Left kidney (tissue), 2 donors: ENCODE measurements around the gene AGTR1. TPM values are rescaled to one million over a fixed set of nuclear protein-coding genes. Genes with fewer than 3 reads are reported as not detected.
"Not testable (repeated sequence)": the region's sequence is repeated elsewhere in the genome, so short reads cannot be mapped to it uniquely, and the experiment has no call there.

Experiments used
- DNase-seq: peaks from one replicate; pipeline ENCODE4 v3.0.0-alpha.2; 2013
- polyA plus RNA-seq: library from polyadenylated mRNA; unstranded; fragments of 120-200 nt; gene quantifications from one replicate; pipeline ENCODE4 v1.2.1, GENCODE V29; 2013; ENCODE audit not compliant: insufficient read length

The AGTR1 gene
- polyA plus RNA-seq, 1 donor: 19.2 TPM

DNA sequence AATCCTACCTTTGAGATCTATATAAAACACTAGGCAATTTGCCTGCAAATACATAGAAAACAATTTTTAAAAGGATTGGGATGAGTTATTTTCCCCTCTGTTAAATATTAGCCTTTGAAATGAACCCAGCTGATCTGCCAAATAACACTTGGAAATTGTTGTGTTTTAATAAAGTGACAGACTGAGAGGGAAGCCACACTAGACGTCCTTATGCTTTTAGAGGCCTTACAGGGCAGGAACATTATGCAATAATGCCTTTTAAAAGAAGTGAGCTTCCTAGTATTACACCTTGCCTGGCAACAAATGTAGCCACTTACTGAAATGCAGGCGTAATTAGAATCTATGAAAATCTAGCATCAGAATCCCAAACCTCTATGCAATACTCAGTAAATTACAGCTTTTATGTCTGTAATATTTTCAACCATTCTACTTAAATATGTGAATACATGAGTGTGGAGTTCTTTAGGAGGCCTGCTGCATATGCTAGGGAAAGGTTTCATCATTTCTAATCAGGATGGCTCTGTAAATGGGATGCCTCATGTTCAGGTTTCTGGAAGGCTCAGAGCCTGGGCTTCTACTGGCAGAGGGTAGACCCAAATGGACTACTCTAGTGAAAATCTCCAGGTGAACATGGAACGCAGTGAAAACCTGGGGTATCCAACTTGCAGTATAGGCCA is 20.3 kb downstream of the AGTR1 start:
- no peak for DNase-seq

DNA sequence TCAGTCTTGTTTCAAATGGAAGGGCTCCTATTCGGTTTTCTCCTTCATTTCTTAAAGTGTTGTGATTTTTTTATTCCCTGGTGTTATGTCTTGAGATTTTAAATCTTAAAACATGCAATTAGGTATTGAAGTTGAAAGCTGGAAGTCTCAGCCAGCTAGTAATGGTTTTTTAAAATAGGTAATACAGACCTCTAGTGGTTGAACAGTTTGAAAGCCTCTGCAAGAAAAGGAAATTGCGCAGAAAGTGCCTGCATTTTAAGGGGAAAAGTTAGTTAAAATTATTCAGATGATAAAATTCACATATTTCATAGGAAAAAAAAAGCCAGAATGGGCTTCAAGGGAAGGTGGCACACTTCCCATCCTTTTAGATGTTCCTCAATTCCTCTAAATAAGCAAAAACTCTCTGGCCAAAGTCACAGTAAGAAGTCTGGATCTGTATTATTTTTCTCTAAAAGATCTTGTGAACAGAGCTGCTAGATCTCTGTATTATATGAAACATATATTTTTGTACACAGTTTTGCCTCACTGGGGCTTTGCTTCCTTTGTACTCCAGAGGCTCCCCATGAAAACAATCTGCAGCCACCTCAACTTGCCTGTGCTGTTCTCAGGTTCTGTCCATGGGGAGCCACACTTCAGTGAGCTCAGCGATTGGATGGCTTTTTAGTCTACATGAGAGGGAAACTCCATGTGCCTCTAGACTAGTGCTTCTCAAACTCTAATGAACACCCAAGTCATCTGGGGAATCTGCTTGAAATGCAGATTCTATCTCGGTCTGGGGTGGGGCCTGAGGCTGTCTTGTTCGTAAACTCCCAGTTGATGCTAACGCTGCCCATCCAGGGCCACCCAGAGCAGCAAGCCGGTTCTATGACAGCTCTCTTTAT is 21.5 kb downstream of the AGTR1 start:
- DNase-seq: no peak

GRCh38 chr3:148720873-148721272 is 23.2 kb downstream of the AGTR1 start:
- no peak for DNase-seq

DNA sequence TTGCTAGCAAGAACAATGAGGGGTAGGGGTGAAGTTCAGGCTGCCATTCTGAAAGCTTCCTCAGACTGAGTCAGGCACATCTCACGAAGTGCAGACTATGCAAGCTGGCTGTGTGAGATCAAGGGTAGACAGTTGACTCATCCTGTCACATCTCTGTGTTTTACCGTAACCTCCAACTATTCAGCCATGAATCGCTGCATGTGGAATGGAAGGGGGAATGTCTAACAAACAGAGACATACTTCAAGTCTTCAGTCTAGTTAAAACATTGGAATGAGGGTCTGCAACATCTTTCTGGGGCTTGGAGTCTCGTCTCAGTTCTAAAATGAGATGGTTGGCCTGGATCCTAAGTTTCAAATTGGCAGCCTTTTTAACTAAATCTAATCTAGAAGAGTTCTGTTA is 25.9 kb downstream of the AGTR1 start:
- no peak for DNase-seq

- DNase-seq: no peak
Measured at GRCh38 chr3:148727231-148727630, 29.5 kb downstream of the AGTR1 start.

- no peak for DNase-seq
Measured at GRCh38 chr3:148728753-148729152, 31.1 kb downstream of the AGTR1 start.

DNA sequence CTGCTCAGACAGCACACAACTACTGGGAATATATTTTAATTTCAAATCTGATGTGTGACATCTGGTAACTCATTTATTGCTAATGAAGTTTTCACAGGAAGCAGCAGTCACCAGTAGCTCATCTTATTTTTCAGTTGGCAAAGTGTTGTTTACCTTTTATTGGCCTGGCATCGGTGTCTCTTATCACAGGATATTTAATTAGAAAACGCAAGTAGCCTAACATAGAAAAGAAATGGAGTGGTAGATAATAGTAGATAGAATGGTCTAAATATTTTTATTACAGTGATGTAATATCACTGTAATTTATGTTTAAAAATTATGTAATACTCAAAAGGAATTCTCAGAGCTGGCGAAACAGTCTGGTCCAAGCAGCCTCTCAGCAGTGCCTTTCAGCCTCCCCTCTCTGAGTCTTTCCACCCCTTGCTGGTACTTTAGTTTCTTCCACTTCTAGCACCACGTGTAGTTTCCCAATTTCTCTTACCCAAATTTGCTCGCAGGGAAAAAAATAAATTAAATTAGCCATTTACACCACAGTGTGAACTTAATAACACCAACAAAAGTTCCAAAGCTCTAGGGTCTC is 31.9 kb downstream of the AGTR1 start:
- no peak for DNase-seq

GRCh38 chr3:148730676-148731075 is 33.0 kb downstream of the AGTR1 start:
- DNase-seq: no peak

DNA sequence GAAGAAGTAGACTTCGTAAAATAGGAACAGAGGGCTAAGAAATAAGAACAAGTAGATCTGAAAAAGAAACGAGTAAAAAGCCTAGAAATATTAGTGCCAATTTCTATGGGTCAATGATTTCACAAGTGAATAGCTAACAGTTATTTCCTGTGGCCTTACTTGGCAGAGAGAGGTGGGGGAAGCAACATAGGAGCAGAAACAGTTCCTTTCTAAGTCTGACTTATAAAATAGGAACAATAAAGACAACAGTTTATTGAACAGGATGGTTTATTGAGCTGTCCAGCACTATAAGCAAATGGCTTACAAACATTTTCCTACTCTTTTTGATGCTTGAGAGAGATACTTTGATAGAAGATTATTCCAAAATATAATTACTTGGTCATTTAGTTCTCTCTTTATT is 37.9 kb downstream of the AGTR1 start:
- DNase-seq: no peak

DNA sequence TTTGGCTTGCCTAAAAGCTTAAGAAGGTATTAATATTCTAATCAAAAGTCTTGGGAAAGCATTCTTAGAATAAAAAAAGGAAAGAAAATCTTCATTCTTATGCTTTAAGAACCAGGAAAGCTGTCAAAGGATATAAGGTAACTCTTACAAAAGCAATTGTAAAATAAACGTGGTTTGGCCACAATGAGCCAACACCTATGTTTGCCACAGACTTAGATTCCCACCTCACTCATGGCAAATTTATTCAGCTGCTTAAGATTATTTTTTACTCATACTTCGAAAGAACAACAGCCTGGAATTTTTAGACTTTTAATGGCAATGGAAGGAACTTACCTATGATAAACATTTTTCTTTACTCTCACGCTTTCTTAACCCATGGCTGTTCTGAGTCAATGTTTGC is 38.4 kb downstream of the AGTR1 start:
- DNase-seq: no peak

GRCh38 chr3:148737104-148737530 is 39.4 kb downstream of the AGTR1 start:
- DNase-seq: no peak

GRCh38 chr3:148739720-148740119 is 42.0 kb downstream of the AGTR1 start:
- DNase-seq: no peak

DNA sequence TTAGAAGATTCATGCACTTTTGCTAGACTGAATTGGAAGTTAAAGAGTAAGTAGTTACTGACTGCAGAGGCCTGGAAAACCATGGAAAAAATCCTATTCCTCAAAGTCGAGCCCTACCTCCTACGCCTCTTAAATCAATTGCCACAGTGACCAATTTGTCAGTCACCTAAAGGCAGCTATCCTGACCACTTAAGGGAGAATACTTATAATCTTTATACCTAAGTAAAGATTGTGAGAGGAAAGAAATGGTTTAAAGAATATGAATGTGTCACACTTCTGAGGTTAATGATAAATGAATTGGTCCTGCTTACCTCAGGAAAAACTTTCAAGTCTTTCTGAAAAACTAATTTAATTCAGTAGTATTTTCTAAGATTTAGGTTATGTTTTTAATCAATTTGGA is 42.6 kb downstream of the AGTR1 start:
- DNase-seq: no peak

GRCh38 chr3:148741219-148741618 is 43.5 kb downstream of the AGTR1 start:
- DNase-seq: no peak

DNA sequence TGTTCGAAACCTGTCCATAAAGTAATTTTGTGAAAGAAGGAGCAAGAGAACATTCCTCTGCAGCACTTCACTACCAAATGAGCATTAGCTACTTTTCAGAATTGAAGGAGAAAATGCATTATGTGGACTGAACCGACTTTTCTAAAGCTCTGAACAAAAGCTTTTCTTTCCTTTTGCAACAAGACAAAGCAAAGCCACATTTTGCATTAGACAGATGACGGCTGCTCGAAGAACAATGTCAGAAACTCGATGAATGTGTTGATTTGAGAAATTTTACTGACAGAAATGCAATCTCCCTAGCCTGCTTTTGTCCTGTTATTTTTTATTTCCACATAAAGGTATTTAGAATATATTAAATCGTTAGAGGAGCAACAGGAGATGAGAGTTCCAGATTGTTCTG is 44.4 kb downstream of the AGTR1 start:
- DNase-seq: no peak

- DNase-seq: no peak
Measured at GRCh38 chr3:148746053-148746452, 48.4 kb downstream of the AGTR1 start.

DNA sequence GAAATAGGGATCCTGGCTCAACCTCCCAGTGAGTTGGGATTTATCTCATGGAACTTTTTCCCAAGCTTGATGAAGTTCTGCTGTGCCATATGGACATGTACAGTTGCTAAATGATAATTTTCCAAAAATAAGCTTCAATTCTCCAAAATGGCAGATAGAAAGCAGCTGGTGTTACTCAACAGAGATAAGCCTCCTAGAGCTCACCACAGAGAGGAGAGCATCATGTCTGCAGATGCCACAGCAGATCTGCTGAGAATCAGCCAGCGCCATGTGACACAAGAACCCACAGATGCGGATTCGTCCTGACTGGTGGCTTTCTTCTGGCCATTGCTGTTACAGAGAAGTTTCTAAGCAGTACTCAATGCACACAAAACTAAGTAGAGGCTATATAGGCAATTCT is 50.6 kb downstream of the AGTR1 start:
- DNase-seq: no peak

- DNase-seq: no peak
Measured at GRCh38 chr3:148750296-148750695, 52.6 kb downstream of the AGTR1 start.

DNA sequence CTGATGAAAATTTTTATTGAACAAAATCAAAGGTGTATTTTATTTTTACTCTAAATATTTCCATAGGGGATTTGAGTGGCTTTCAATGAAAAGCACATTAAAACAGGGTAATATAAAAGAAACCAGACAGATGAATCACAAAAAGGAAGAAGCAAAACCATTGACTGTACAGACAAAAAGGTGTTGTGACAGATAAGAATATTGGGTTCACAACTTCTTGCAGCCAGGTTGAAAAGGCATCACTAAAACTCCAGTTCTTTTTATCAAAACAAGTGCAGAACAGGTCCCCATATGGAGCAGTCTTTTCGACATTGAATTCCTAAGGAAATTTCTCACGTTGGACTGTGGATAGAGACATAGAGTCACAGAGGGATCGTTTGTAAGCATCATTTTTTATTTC is 53.8 kb downstream of the AGTR1 start:
- DNase-seq: no peak

DNA sequence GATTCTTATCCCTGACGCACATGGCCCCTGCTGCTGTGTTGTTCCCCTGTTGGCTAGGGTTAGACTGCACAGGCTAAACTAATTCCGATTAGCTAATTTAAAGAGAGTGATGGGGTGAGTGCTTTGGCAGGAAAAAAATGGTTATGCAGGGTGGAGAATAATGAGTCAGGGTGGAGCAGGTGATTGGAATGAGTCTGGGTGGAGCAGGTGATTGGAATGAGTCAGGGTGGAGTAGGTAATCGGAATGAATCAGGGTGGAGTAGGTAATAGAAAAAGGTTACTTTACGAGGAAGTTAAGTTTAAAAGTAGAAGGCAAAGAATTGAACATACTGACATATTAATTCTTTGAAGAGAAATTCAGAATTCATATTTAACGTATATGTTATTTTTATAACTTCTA is 55.7 kb downstream of the AGTR1 start:
- DNase-seq: not testable (repeated sequence)

DNA sequence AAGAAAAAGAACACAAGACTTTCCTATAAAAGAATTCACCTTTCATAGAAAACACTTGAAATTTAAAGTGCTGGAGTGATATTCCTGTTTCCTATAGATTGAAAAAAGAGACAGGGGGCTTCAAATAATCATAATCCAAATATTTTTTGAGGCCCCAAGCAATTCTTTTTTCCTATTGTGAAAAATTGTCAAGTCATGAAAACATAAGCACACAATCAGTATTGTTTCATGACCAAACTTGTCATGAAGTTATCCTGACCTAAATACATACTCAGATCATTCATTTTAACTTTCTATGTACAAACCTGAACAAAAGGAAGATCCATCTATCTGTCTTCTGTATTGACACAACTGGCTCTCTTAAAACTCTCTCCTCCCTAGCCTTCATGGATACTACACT is 57.9 kb downstream of the AGTR1 start:
- no peak for DNase-seq

- DNase-seq: no peak
Measured at GRCh38 chr3:148756311-148756710, 58.6 kb downstream of the AGTR1 start.
